ENCODE results near the gene ALAD.
A peak's percentile ranks its signal among the peaks of the same experiment; 100 is the strongest.
"Not testable (repeated sequence)": the region's sequence is repeated elsewhere in the genome, so short reads cannot be mapped to it uniquely, and the experiment has no call there.

DNA sequence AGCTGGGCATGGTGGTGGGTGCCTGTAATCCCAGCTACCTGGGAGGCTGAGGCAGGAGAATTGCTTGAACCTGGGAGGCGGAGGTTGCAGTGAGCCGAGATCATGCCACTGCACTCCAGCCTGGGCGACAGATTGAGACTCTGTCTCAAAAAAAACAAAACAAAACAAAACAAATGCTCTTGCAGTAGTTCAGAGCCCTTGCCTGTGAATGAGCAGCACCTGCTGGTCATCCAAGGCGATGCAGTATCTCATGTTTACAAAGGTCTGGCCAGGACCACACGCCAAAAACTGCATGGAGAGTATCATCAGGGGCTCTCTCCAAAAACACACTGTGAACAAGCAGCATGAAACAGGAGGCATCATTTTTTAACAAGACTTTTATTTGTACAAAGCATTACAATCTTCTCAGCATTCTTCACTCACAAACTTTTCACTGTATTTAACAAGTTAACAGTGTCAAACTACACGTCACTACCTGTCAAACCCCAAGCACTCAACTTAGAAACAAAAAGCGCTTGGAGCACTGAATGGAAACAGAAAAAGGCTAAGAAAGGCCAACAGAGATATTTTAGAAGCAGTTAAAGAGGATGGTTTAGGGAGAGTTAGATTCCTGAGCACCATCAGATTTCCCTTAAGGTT is 5.9 kb upstream of the ALAD start:
- TF ChIP-seq EZH2 (IDR thresholded peaks at IDR 0.05; ENCODE audit: borderline replicate concordance, low read depth, low read length); DDX20 (tag; IDR thresholded peaks at IDR 0.05; ENCODE audit: low read depth); NFRKB (IDR thresholded peaks at IDR 0.05; ENCODE audit: low read depth); ZNF133 (CRISPR knock-in tag; IDR thresholded peaks at IDR 0.05): not testable (repeated sequence)
- peak; percentile 45; the same call in 1 of the 2 replicates for TF ChIP-seq POLR2A (conservative IDR thresholded peaks at IDR 0.05)
